ENCODE results near the gene RRP1.

- TF ChIP-seq BRCA1 (IDR thresholded peaks at IDR 0.05) (no peak), BRCA1 (CRISPR knock-in tag; IDR thresholded peaks at IDR 0.05) (no peak), YY1 (IDR thresholded peaks at IDR 0.05; ENCODE audit: borderline replicate concordance in 1 of 3, control insufficient read depth in 1 of 3, extremely low read depth in 1 of 3, insufficient read depth in 3 of 3, insufficient read length in 1 of 3, insufficient replicate concordance in 2 of 3, low read depth in 1 of 3, low read length in 2 of 3) (no peak), PCBP1 (IDR thresholded peaks at IDR 0.05; ENCODE audit: low read depth, low read length, poor library complexity, severe bottlenecking) (no peak), MBD2 (IDR thresholded peaks at IDR 0.05; ENCODE audit: borderline replicate concordance, low read depth) (no peak), TEAD1 (CRISPR knock-in tag; IDR thresholded peaks at IDR 0.05) (no peak), CBX8 (IDR thresholded peaks at IDR 0.05; ENCODE audit: borderline replicate concordance, extremely low read depth, low read depth, low read length, poor library complexity, severe bottlenecking) (no peak), POLR2A (conservative IDR thresholded peaks at IDR 0.05) (no peak)
- TF ChIP-seq, protein P1, sequence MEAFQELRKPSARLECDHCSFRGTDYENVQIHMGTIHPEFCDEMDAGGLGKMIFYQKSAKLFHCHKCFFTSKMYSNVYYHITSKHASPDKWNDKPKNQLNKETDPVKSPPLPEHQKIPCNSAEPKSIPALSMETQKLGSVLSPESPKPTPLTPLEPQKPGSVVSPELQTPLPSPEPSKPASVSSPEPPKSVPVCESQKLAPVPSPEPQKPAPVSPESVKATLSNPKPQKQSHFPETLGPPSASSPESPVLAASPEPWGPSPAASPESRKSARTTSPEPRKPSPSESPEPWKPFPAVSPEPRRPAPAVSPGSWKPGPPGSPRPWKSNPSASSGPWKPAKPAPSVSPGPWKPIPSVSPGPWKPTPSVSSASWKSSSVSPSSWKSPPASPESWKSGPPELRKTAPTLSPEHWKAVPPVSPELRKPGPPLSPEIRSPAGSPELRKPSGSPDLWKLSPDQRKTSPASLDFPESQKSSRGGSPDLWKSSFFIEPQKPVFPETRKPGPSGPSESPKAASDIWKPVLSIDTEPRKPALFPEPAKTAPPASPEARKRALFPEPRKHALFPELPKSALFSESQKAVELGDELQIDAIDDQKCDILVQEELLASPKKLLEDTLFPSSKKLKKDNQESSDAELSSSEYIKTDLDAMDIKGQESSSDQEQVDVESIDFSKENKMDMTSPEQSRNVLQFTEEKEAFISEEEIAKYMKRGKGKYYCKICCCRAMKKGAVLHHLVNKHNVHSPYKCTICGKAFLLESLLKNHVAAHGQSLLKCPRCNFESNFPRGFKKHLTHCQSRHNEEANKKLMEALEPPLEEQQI (IDR thresholded peaks at IDR 0.05): no peak
- TF ChIP-seq, protein P2, sequence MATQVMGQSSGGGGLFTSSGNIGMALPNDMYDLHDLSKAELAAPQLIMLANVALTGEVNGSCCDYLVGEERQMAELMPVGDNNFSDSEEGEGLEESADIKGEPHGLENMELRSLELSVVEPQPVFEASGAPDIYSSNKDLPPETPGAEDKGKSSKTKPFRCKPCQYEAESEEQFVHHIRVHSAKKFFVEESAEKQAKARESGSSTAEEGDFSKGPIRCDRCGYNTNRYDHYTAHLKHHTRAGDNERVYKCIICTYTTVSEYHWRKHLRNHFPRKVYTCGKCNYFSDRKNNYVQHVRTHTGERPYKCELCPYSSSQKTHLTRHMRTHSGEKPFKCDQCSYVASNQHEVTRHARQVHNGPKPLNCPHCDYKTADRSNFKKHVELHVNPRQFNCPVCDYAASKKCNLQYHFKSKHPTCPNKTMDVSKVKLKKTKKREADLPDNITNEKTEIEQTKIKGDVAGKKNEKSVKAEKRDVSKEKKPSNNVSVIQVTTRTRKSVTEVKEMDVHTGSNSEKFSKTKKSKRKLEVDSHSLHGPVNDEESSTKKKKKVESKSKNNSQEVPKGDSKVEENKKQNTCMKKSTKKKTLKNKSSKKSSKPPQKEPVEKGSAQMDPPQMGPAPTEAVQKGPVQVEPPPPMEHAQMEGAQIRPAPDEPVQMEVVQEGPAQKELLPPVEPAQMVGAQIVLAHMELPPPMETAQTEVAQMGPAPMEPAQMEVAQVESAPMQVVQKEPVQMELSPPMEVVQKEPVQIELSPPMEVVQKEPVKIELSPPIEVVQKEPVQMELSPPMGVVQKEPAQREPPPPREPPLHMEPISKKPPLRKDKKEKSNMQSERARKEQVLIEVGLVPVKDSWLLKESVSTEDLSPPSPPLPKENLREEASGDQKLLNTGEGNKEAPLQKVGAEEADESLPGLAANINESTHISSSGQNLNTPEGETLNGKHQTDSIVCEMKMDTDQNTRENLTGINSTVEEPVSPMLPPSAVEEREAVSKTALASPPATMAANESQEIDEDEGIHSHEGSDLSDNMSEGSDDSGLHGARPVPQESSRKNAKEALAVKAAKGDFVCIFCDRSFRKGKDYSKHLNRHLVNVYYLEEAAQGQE (IDR thresholded peaks at IDR 0.05; ENCODE audit: borderline replicate concordance): no peak
- TF ChIP-seq, protein P2 (CRISPR knock-in tag; IDR thresholded peaks at IDR 0.05; ENCODE audit: low read depth): no peak
- TF ChIP-seq, protein P3, sequence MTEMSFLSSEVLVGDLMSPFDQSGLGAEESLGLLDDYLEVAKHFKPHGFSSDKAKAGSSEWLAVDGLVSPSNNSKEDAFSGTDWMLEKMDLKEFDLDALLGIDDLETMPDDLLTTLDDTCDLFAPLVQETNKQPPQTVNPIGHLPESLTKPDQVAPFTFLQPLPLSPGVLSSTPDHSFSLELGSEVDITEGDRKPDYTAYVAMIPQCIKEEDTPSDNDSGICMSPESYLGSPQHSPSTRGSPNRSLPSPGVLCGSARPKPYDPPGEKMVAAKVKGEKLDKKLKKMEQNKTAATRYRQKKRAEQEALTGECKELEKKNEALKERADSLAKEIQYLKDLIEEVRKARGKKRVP (CRISPR knock-in tag; IDR thresholded peaks at IDR 0.05): no peak
Observed at GRCh38 chr21:43775190-43775589, 14.2 kb upstream of the RRP1 start.

Measured in K562 (cell line).